Cardiac fibroblast (primary cell): Measurements from ENCODE around the gene ZFTA.
"Not testable (repeated sequence)": the region's sequence is repeated elsewhere in the genome, so short reads cannot be mapped to it uniquely, and the experiment has no call there.

Source experiments
- DNase-seq, 2 donors: peaks; one replicate each; pipeline versions ENCODE4 v3.0.0 to v3.0.0-alpha.2; 2010; ENCODE audit warnings: low read depth in 2 of 2
- H3K4me3 ChIP-seq, 2 donors: replicated peaks in 1 of 2; 1 replicate in 1 of 2; 2 replicates in 1 of 2; pipeline ENCODE4 v1.5.1; 2011; ENCODE audit warnings: low read depth in 2 of 2, low read length in 2 of 2, mild to moderate bottlenecking in 2 of 2, moderate library complexity in 1 of 2
- TF ChIP-seq, protein P1 (sequence below): IDR thresholded peaks from one replicate; pipeline ENCODE4 v1.5.1; 2011; ENCODE audit warnings: low read depth, mild to moderate bottlenecking, low read length, inconsistent platforms

Gene ZFTA

DNA sequence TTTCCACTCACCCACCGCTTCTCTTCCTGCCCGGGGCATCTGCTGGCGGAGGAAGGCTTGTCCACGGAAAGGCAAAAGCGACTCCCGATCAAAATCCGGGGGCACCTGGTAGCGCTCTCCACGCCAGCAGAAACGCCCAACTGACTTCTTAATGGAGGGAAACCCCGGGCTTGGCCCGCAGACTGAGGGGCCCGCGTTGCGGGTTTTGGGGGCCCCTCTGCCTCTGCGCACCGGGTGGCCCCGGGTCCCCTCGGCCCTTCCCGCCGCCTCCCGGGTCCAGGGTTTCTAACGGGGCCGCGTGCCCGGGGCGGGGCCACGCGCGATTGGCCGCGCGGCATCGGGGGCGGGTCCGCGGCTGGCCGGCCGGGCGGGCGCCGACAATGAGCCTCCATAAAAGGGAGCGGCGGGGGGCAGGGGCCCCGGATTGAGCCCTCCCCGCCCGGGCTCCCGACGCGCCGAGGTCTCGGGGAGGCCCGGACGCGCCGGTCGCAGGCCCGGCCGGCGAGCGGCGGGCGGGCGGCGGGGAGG lies 44.5 kb upstream of the ZFTA start, which contains the start of gene SPINDOC:
SPINDOC (plus strand) TSS at position 422 of the 528 bp plus-strand sequence. CDS start 231 bp downstream, outside the sequence.
- TF ChIP-seq, protein P1, sequence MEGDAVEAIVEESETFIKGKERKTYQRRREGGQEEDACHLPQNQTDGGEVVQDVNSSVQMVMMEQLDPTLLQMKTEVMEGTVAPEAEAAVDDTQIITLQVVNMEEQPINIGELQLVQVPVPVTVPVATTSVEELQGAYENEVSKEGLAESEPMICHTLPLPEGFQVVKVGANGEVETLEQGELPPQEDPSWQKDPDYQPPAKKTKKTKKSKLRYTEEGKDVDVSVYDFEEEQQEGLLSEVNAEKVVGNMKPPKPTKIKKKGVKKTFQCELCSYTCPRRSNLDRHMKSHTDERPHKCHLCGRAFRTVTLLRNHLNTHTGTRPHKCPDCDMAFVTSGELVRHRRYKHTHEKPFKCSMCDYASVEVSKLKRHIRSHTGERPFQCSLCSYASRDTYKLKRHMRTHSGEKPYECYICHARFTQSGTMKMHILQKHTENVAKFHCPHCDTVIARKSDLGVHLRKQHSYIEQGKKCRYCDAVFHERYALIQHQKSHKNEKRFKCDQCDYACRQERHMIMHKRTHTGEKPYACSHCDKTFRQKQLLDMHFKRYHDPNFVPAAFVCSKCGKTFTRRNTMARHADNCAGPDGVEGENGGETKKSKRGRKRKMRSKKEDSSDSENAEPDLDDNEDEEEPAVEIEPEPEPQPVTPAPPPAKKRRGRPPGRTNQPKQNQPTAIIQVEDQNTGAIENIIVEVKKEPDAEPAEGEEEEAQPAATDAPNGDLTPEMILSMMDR, result no peak
- H3K4me3 ChIP-seq, result peak within 1 kb of the TSS; percentile 91 to 97
- peak; percentile 59 to 70 for DNase-seq

DNA sequence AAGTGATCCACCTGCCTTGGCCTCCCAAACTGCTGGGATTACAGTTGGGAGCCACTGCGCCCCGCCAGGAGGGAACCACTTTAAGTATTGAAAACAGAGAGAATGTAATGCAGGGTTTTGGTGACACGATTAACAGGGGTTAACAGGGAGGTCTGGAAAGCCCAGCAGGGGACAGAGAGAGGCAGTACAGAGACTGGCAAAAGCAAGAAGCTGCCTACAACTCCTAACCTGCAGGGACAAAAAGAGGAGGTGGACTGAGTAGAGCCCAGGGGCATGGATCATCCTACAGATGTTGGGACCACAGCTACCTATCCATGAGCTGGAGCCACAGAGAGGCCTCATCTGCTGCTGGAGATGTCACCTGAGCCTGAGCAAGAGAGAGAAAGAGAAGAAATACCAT lies 42.9 kb upstream of the ZFTA start:
- DNase-seq, result no peak
- TF ChIP-seq, protein P1, result no peak
- no peak overlapping the region for H3K4me3 ChIP-seq

- H3K4me3 ChIP-seq, DNase-seq: not testable (repeated sequence)
Observed at GRCh38 chr11:63810383-63810782, 41.8 kb upstream of the ZFTA start.

DNA sequence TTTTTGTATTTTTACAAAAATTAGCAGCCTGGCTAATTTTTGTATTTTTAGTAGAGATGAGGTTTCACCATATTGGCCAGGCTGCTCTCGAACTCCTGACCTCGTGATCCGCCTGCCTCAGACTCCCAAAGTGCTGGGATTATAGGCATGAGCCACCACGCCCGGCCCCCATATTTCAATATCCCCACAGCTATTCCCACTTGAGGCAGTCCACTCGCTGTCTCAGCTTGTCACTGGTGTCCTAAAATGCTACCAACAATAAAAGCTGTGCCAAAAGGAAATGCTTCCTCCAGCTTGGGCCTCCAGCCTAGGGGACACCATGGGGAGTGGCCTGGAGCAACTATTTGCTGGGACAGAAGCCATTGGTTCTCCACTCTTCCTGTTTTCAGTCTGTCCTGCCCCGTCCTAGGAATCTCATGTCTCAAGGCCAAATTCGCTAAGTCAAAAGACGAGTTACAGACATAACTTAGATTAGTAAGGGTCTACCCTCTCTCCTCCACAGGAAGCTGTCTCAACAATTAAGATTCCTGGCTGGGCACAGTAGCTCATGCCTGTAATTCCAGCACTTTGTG lies 37.4 kb upstream of the ZFTA start:
- TF ChIP-seq, protein P1, result no peak
- no peak overlapping the region for H3K4me3 ChIP-seq
- peak; percentile 27 to 82 for DNase-seq

DNA sequence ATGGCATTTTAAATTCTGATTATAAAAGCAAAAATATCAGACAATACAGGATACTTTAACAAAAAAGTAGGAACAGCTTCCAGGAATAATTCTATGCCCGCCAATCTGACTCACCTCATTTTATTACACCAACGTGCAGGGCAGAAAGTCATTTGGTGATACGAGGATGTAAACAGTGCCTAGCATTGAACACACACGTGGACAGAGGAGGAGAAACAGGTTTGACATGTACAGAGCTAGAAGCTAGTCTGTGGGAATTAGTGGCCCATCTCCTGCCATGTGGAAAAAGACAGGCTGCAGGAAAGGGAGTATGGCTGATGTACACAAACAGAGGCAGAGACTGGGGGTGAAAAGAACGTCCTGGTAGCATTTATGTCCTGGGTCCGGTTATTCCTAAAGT lies 35.7 kb upstream of the ZFTA start:
- no peak overlapping the region for H3K4me3 ChIP-seq
- DNase-seq, result no peak
- TF ChIP-seq, protein P1, result no peak

GRCh38 chr11:63802637-63803414 lies 34.3 kb upstream of the ZFTA start:
- no peak overlapping the region for H3K4me3 ChIP-seq
- TF ChIP-seq, protein P1, result no peak
- DNase-seq, result peak; percentile 62 to 84

DNA sequence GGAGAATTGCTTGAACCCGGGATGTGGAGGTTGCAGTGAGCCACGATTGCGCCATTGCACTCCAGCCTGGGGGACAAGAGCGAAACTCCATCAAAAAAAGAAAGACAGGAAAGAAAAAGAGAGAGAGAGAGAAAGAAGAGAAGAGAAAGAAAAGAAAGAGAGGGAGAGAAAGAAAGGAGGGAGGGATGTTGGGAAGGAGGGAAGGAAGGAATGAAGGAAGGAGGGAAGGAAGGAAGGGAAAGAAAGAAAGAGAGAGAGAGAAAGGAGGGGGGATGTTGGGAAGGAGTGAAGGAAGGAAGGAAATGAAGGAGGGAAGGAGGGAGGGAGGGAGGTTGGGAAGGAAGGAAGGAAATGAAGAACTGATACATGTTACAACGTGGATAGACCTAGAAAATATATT lies 32.3 kb upstream of the ZFTA start:
- TF ChIP-seq, protein P1, result no peak
- H3K4me3 ChIP-seq, result no peak overlapping the region
- no peak for DNase-seq
